NCI-H187 treated with DMSO at 0.1 percent for 48 hours (cell line): ENCODE data around the gene EPS8.

ENCODE experiments used
- DNase-seq: peaks from one replicate; lab custom pipeline; 2025; lab: John Stamatoyannopoulos, UW

The EPS8 gene

DNA sequence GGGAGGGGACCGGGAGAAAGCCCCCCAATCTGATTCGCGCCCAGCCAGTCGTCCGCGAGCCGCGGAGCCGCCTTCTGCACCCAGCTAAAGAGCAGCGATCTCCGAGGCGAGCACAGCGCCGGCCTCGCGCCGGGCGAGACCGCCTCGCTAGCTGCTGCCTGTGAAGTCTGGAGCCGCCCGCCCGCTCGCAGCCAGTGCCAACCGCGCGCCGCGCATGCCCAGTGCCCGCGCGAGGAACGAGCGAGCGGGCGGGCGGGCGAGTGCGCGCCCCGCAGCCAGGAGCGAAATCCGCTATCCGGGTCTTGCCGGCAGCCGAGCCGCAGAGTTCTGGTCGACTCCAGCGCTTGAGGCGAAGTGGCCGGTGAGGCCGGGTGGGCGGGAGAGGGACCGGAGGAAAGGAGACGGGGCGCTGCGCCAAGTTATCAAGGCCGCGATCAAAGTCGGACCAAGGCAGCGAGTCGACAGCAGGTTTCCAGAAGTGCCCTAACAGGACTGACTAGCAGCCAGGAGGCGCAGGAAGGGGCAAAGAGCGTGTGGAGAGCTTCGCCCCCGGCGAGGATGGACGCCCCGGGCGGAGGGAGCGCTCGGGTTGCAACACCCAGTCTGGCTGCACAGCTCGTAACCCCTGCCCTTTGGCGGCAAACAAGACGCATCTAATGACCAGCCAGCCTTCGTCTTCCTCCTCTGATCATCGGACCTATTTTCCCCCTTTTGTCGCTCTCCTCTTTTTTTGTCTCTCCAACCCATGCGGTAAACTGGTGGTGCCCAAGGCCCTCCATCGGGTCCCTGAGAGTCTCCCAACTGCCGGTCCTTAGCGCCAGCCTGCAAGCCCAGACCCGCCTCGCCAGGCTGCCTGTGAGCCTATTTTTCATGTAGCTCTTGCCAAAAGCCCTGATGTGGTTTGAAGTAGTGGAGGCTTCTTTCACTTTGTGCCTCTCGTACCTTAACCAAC, at the start of gene EPS8:
Gene EPS8 (minus strand): TSS at position 169 of the 952 bp plus-strand sequence. CDS start 106,437 bp downstream, outside the sequence.
- DNase-seq = peak; percentile 45

DNA sequence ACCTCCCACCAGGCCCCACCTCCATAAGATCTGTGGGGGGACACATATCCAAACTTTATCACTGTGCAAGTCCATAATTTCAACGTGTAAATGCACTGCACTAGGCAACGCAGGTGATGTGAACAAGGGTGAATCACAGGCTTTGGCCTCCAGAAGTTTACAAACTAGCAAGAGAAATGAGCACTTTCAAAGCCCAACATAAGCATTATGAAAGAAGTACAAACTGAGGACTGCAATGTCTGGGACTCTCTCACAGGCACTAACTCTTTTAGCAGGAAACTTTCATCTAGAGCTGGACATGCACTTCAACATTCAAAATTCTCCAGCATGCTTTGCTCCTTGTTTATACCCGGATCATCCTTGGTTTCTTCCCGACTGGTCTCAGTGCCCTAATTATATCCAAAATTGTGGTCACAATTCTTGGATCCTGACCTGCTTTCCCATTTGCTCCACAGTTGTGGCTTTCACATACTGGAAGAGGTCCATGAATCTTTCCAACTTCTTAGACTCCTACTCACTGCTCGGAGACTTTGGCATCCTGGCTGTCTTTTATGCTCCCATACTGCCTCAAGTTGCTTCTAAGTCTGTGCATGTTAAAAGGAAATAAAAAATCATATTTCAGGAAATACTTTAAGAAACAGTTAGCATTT, 48.1 kb upstream of the EPS8 start:
- DNase-seq = no peak

DNA sequence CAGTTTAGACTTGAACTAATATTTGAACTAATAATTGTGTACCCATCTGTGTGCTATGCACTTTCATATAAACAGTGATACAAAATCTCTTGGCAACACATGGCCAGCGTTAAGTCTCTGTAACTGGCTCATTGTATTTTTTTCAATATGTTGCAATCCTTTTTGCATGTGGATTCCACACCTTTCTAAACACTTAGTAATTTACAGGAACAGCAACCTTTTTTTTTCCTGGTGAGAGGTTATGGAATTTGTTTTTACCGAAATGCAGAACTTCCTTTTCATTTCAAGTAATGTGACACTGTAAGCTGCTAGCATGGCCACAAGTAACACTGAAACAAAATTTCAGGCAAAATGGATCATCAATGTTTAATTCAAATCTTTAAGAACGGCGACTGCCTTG, 45.4 kb upstream of the EPS8 start:
- DNase-seq = no peak

DNA sequence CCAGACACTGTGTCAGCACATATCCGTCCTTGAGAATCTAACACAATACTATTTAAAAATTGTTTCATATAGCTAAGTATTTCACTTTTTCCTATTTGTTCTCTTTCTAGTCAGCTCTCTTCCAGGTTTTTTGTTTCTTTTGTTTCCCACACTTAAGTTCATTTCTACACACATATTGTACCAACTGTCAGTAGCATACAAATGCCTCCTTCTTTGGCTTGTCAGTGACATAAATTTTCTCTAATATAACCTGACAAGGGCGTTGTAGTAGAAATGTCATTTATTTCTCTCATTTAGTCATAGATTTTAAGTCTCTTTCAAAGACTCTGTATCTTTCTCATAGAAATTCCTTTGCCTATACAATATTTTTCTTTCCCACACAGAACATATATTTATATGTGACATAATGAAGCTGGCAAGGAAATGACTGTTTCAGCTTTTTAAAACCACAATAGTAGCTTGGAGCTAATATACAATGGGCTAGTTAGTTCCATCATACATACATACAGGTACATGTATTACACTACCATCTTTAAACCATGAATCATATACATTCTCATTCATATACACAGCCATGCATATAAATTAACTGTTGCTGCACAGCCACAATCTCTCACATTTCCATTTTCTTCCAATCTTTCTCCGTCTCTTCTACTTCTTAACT, 42.3 kb upstream of the EPS8 start:
- no peak for DNase-seq

DNA sequence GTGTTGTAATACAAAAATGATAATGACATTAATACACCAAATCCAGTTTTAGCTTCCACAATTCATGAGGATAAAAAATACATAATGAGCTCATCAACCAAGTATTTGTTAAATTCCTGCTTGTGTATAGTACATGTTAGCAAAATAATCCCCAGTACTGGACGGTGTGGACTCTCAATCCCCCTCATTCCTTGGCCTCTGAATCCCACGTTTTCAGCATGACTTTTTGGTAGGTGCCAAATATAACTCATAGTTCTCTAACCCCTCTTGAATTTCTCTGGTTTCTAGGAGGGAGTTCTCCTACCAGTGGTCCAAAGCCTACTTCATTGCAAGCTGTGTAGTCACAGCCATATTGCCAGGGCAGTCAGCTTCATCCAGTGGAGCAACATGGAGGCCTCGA, 41.4 kb upstream of the EPS8 start:
- DNase-seq = no peak

DNA sequence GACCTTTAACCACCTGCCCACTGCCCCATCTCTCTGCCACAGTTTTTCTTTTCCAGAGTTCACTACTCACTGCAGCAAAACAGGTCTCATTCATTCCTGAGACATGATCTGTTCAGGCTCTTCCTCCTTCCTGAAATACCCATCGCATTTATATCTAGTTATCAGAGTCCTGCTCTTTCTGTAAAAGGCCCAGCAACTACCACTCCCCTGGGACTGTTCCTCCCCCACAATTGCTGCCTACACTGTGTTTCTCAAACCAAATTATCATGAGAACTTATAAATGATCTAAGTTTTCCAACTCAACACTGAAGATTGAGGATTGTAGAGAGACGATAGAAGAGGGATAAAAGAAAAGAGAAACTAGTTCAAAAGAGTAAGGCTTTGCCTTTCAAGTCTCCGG, 40.8 kb upstream of the EPS8 start:
- no peak for DNase-seq

DNA sequence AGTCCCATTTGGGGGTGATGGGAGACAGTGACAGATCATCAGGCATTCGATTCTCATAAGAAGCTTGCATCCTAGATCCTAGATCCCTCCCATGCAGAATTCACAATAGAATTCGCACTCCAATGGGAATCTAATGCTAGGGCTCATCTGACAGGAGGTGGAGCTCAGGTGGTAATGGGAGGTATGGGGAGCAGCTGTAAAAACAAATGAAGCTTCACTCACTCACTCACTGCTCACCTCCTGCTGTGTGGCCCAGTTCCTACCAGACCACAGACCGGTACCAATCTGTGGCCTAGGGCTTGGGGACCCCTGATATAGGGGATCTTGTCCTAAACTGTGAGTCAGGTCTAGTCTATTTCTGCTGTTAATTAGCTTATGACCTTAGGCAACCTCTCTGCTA, 40.1 kb upstream of the EPS8 start:
- no peak for DNase-seq

DNA sequence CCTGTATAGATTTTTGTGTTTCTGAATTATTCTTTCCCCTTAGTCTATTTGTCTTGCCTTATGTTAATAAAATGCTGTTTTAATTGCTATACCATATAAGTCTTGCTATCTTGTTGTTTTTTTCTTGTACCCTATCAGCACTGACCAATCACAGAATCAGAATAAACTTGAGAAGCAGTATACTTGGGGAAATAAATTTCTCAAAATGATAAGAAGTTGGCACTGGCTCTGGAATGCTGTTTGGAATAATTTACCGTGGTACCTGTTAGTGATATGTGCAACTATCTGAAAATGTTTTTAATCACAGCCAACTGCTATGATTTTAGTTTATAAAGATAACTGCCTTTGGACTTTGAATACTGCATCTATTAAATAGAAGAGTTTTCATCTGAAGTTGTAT, 37.9 kb upstream of the EPS8 start:
- DNase-seq = no peak

DNA sequence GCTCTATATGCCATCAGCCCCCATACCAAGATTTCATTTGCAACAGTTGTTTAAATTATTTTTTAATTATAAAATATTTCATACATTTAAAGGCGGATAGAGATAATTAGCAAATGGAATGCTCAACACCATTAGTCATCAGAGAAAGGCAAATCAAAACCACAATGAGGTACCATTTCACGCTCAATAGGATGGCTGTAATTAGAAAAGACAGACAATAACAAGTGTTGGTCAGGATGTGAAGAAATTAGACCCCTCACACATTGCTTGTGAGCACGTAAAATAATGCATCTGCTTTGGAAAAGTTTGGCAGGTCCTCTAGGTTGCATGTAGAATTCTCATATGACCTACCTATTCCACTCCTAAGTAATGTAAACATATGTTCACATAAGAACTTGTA, 35.3 kb upstream of the EPS8 start:
- DNase-seq = no peak

DNA sequence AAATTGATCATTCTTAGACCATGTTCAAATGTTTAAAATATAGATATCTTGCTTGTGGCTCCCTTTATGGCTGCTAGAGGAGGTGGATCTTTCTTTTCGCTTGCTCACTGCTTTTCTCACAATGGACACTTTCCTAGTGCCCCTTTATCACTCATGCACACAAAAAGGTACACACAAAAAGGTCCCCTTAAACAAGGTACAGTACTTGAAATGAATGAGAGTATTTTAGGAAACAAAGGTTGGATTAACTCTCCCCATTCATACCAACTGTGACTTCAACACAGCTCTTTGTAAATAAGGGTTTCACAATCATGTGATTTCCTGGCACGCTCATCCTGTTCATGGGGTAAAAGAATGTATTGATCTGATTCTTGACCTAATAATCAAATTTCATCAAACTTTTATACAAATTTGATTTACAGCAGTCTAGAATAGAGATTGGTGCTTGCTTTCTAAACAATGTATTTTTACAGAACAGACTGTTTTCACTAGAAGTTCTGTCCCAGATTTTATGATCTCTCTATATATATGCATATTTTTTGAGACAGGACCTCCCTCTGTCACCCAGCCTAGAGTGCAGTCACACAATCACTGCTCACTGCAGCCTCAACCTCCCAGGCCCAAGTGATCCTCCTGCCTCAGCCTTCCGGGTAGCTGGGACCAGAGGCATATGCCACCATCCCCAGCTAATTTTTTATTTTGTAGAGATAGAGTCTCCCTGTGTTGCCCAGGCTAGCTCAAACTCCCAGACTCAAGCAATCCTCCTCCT, 34.4 kb upstream of the EPS8 start:
- no peak for DNase-seq

DNA sequence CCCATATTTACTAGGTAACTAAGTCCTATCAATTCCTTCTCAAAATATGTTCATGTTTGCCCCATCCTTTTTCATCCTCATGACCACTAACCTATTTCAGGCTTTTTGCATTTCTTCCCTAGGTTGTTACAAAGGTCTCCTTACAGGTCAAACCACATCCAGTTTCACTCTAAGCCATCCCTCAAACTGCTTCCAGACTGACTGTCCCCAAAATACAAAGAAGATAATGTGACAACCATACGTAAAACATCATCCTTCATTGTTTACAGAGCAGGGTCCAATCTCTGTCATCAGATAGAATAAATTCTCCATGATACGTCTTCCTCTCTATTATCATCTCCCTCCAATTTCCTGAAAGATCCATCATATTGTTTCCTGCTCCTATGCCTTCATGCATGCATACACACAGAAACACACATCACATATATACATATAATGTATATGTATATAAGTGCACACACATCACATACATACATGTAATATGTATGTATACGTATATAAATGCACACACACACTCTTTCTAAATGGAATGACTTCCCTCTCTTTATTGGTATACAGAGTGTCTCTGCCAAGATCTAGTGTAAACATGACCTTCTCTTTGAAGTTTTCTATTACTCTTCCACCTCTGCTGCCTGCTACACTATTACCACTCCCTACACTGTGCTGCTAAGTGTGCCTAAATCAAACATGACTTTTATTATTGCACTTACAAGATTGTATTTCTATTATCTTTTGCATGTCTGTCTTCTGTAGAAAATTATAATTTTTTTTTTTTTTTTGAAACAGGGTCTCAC, 30.7 kb upstream of the EPS8 start:
- no peak for DNase-seq

DNA sequence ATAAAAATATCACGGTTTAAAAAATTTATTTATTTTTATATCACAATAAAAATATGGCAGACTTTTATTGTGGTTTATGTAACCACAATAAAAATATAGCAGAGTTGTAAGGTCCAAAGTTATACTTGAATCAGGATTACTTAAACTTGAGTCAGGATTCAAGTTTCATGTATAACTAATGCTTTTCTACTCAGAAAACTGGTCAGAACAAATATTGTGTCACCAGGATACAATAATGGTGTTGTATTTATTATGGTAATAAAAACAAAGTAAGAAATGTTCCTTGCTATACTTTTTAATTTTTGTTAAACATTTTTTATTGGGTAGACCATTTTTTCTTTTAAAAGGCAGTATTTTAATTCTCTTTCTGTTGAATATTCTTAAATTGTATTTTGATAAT, 29.2 kb upstream of the EPS8 start:
- no peak for DNase-seq

DNA sequence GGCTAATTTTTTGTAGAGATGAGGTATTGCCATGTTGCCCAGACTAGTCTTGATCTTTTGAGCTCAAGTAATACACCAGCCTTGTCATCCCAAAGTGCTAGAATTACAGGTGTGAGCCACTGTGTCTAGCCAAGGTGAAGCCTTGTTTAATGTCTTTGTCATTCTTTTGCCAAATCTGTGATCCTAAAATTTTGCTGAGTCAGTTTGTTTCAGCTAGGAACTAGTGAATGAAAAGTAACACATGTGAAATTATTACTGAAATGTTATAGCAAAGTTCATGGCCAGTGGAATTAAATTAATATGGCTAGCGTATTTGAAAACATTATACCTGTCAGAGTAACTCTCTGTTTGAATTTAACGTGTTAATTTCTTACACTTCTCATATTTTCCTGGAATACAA, 26.5 kb upstream of the EPS8 start:
- no peak for DNase-seq

DNA sequence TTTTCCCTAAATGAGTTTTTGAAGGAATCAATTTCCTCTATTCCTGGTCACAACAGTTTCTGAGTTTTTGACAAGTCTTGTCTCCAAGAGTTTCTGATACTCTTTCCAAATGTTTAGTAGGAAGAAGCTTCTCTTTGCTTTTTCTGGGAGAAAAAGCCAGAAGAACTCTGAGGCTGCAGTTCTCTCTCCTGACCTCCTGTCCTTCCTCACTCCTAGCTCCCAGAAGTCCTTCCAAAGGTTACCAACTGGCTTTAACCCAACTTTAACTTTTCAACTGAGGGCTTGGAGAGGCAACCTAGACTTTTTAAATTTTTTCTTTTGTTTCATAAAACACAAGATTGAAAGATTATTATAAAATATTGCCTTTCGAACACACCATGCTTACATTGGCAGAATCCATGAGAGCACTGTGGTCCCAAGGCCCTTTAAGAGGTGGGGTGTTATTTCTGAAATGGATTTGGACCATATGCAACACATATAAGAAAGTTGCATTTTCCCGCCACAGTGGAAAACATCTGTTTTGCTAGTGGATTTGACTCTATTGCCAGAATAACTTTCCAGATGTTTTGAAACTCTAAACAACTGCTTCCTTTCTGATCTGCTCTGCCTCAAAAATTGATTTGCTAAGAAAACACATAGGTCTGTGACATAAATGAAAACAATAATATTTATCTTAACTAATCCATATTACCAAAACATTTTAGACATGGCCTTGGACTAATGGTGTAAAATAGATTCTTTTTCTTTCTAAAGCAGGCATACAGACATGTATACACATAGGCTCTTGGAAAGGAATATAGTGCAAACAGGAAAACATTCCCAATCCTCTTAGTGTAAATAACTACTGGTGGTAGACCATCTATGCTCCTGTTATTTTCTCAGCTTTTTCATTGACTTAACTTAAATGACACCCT, 22.3 kb upstream of the EPS8 start:
- no peak for DNase-seq

DNA sequence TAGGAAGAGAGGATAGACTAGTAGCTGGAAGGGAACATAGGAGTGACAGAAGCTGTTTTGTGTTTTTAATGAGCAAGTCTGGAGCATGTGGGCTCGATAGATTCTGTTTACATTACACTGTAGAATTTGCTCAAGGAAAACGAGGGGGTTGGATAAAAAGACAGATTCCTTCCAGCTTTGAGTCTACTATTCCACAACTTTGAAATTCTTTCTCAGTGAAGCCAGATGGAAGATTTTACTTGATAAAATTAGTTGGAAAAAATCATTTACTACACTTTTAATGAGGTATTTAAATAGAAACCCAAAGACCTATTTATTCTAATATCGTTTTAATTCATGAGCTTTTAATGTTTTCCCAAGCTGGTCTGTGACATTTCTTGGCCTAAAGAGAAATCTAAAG, 19.5 kb upstream of the EPS8 start:
- DNase-seq = no peak

DNA sequence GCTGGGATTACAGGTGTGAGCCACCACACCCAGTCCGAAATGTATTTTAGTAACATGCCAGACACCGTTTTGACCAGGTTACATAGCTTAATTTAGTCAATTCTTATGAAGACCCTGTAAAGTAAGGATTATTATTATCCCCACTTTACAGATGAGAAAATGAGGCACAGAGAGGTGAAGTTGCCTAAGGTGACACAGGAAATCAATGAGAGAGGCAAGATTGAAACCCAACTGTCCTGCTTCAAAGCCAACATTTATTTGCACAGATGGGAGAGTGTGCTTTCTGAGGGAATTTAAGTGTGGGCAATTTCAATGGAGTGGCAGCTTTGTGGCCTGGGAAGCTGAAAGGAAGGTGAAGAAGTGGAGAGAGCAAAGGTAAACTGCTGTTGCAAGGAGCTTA, 19.1 kb upstream of the EPS8 start:
- DNase-seq = no peak

DNA sequence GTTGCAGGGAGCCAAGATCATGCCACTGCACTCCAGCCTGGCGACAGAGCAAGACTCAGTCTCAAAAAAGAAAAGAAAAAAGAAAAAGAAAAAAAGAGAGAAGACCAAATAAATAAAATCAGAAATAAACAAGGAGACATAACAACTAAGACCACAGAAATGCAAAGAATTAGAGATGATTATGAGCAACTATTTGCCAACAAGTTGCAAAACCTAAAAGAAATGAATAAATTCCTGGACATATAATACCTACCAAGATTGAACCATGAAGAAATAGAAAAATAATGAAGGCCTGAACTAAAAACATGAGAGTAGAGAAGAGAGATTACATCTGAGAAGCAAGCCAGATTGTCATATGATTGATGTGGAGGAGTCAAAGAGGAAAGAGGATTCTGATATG, 17.6 kb upstream of the EPS8 start:
- DNase-seq = no peak

DNA sequence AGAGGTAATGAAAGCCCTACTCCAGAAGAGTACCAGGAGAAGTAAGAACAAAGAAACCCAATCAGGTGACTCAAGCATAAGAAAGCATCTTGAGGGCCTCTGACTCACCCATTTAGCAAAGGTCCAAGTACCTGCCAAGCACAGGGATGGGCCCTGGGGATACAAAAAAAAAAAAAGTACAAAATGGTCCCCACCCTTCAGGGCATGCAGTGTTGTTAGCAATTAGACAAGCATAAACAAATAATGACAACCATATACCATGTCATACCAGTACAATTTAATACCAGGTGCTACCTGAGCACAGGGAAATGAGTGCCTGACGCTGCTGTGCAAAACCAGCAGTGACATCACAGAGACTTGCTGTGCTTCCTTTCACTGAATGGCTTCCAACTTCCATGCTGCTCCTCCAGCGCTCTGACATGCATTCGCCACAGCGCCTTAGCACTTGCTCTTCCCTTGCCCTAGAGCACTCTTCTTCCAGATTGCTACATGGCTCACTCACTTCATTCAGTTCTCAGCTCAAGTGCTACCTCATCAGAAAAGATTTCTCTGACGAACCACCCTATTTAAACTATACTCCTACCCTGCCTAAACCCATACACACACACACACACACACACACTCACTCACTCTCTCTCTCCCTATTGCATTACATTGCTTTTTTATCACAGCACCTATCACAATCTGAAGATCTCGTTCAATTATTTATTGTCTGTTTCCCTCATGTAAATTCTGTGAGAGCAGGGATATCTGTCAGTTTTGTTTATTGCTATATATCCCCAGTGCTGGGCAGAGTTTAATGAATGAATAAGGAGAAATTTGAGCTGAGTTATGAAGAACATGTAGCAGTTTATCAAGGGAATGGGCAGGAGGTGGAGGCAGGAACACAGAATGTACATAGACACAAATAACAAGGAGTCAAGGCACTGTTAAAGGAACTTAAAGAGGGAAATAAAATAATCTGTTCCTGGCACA, 12.9 kb upstream of the EPS8 start:
- DNase-seq = no peak

DNA sequence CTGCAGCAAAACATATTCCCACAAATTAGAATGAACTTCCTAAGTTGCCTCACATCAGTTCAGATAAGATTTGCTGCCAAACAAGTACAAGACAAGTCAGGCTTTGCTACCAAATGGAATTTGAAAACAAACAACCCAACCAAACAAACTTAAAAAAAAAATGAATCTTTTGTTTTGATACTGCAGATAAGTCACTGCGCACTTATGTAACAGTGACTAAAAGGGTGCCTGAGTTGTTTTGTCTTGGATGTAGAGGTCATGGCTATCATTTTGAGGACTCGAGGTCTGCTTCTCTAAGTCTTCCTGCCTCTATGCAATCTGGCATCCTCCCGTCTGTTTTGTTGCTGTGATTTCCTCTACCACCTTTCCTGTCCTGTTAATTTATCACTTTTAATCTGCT, 11.1 kb upstream of the EPS8 start:
- no peak for DNase-seq
